HG03460 (cell line): ENCODE measurements around the gene UBE2D1.
A peak's percentile ranks its signal among the peaks of the same experiment; 100 is the strongest.
"Not testable (repeated sequence)": the region's sequence is repeated elsewhere in the genome, so short reads cannot be mapped to it uniquely, and the experiment has no call there.

Experiments used
- ATAC-seq: cut with Tn5 transposase; IDR thresholded peaks from one replicate; pipeline ENCODE4 v1.9.1; 2021; ENCODE audit not compliant: unreplicated experiment

The UBE2D1 gene

GRCh38 chr10:58373442-58373827 is 38.6 kb downstream of the UBE2D1 start:
- no peak for ATAC-seq

- no peak for ATAC-seq
Observed at GRCh38 chr10:58382489-58382995, 47.7 kb downstream of the UBE2D1 start.

GRCh38 chr10:58384095-58384494 is 49.3 kb downstream of the UBE2D1 start:
- peak; percentile 65 for ATAC-seq

- peak; percentile 1 for ATAC-seq
Observed at GRCh38 chr10:58384544-58384998, 49.8 kb downstream of the UBE2D1 start.

GRCh38 chr10:58384999-58385783 is 50.4 kb downstream of the UBE2D1 start, which contains the start of gene TFAM:
TSS of gene TFAM (plus strand) at chr10:58385410. CDS start at chr10:58385548, 138 bp downstream.
- ATAC-seq: peak; percentile 80

- ATAC-seq: no peak
Observed at GRCh38 chr10:58385784-58386112, 50.9 kb downstream of the UBE2D1 start.

GRCh38 chr10:58389024-58389423 is 54.2 kb downstream of the UBE2D1 start:
- ATAC-seq: no peak

GRCh38 chr10:58393317-58393716 is 58.5 kb downstream of the UBE2D1 start:
- no peak for ATAC-seq

GRCh38 chr10:58394471-58394870 is 59.7 kb downstream of the UBE2D1 start:
- ATAC-seq: no peak

- no peak for ATAC-seq
Observed at GRCh38 chr10:58396057-58396456, 61.3 kb downstream of the UBE2D1 start.

GRCh38 chr10:58397830-58398229 is 63.0 kb downstream of the UBE2D1 start:
- ATAC-seq: no peak

GRCh38 chr10:58399410-58399809 is 64.6 kb downstream of the UBE2D1 start:
- no peak for ATAC-seq

- no peak for ATAC-seq
Observed at GRCh38 chr10:58400609-58401008, 65.8 kb downstream of the UBE2D1 start.

GRCh38 chr10:58404001-58404400 is 69.2 kb downstream of the UBE2D1 start:
- ATAC-seq: no peak

- ATAC-seq: no peak
Observed at GRCh38 chr10:58409956-58410610, 75.3 kb downstream of the UBE2D1 start.

GRCh38 chr10:58412502-58412961 is 77.7 kb downstream of the UBE2D1 start:
- no peak for ATAC-seq

GRCh38 chr10:58414270-58415041 is 79.7 kb downstream of the UBE2D1 start:
- no peak for ATAC-seq

- ATAC-seq: no peak
Observed at GRCh38 chr10:58415757-58416156, 81.0 kb downstream of the UBE2D1 start.

- ATAC-seq: not testable (repeated sequence)
Observed at GRCh38 chr10:58417902-58418301, 83.1 kb downstream of the UBE2D1 start.
